HepG2 (cell line): ENCODE data around the gene MBIP.

ENCODE experiments used
- GATA4 ChIP-seq: sonication (generic); IDR thresholded peaks from 2 replicates; pipeline ENCODE4 v1.6.1; 2016; ENCODE audit warnings: antibody characterized with exemption, low read depth, borderline replicate concordance
- RNF2 ChIP-seq: fragments of 450-650 bp; conservative IDR thresholded peaks from 2 replicates; pipeline ENCODE4 v1.6.1; 2016; ENCODE audit warnings: low read depth
- SUZ12 ChIP-seq: fragments of 150-350 bp; IDR thresholded peaks from 2 replicates; pipeline ENCODE4 v1.6.1; 2014; ENCODE audit warnings: low read depth, low read length
- ZBTB40 ChIP-seq, 2 experiments: fragments of 450-650 bp in 1 of 2; sonication (generic) in 1 of 2; formaldehyde crosslinking in 1 of 2; IDR thresholded peaks; 2 replicates each; pipeline versions ENCODE4 v1.6.1 to v1.8.0; 2016 to 2022; ENCODE audit warnings: antibody characterized with exemption in 1 of 2, mild to moderate bottlenecking in 1 of 2, missing genetic modification reagents in 1 of 2
- ZNF512 ChIP-seq: sonication (generic); formaldehyde crosslinking; IDR thresholded peaks from 2 replicates; pipeline ENCODE4 v1.4.0; 2020; ENCODE audit warnings: mild to moderate bottlenecking, missing genetic modification reagents
- ZNF670 ChIP-seq: sonication (generic); formaldehyde crosslinking; IDR thresholded peaks from 2 replicates; pipeline ENCODE4 v1.8.0; 2022; ENCODE audit warnings: mild to moderate bottlenecking, missing genetic modification reagents, borderline replicate concordance
- ZNF816 ChIP-seq: sonication (generic); formaldehyde crosslinking; IDR thresholded peaks from 2 replicates; pipeline ENCODE4 v1.8.0; 2022; ENCODE audit warnings: missing genetic modification reagents, mild to moderate bottlenecking, borderline replicate concordance
- TF ChIP-seq, protein P1 (sequence below): sonication (generic); formaldehyde crosslinking; IDR thresholded peaks from 2 replicates; pipeline ENCODE4 v1.5.0; 2020; ENCODE audit warnings: mild to moderate bottlenecking, missing genetic modification reagents, moderate library complexity
- TF ChIP-seq, protein P2 (sequence below): sonication (generic); formaldehyde crosslinking; IDR thresholded peaks from 2 replicates; pipeline ENCODE4 v1.5.0; 2020; ENCODE audit warnings: missing genetic modification reagents

DNA sequence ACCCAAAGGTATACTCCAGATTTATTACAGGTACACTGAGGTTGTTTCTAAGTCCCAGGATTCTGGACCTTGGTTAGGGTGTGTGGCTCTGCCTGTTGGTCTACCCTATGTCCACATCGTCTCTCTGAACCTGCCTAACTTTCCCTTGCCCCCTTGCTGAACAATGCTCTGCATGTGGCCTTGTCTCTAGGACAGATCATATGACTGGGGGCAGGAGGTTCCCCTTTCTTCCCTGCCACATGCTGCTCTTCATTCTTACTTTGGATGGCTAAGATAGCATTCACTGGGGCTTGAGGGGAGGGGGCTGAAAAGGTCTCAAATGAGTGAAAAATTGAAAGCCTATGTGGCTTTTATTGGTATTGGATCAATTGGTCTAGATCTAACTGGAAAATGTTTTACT is 49.2 kb downstream of the MBIP start:
- TF ChIP-seq, protein P1, sequence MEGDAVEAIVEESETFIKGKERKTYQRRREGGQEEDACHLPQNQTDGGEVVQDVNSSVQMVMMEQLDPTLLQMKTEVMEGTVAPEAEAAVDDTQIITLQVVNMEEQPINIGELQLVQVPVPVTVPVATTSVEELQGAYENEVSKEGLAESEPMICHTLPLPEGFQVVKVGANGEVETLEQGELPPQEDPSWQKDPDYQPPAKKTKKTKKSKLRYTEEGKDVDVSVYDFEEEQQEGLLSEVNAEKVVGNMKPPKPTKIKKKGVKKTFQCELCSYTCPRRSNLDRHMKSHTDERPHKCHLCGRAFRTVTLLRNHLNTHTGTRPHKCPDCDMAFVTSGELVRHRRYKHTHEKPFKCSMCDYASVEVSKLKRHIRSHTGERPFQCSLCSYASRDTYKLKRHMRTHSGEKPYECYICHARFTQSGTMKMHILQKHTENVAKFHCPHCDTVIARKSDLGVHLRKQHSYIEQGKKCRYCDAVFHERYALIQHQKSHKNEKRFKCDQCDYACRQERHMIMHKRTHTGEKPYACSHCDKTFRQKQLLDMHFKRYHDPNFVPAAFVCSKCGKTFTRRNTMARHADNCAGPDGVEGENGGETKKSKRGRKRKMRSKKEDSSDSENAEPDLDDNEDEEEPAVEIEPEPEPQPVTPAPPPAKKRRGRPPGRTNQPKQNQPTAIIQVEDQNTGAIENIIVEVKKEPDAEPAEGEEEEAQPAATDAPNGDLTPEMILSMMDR (CRISPR knock-in tag): no peak
- TF ChIP-seq ZNF816 (no peak), RNF2 (no peak), ZNF512 (CRISPR knock-in tag) (no peak), GATA4 (no peak), SUZ12 (no peak), ZBTB40 (IDR thresholded peaks at IDR 0.05) (no peak), ZBTB40 (CRISPR knock-in tag; IDR thresholded peaks at IDR 0.05) (no peak), ZNF670 (CRISPR knock-in tag) (no peak)
- TF ChIP-seq, protein P2, sequence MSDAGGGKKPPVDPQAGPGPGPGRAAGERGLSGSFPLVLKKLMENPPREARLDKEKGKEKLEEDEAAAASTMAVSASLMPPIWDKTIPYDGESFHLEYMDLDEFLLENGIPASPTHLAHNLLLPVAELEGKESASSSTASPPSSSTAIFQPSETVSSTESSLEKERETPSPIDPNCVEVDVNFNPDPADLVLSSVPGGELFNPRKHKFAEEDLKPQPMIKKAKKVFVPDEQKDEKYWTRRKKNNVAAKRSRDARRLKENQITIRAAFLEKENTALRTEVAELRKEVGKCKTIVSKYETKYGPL: no peak
